ENCODE results near the gene HMGN4. TPM values are rescaled to one million over a fixed set of nuclear protein-coding genes. Genes with fewer than 3 reads are reported as not detected.

HMGN4 gene
- total and polyA plus RNA-seq, 9 of the 15 experiments (the other 6 are each of a cell fraction or from before 2014, with no cell fraction given) = 35.4 to 134 (median 94.1) TPM

DNA sequence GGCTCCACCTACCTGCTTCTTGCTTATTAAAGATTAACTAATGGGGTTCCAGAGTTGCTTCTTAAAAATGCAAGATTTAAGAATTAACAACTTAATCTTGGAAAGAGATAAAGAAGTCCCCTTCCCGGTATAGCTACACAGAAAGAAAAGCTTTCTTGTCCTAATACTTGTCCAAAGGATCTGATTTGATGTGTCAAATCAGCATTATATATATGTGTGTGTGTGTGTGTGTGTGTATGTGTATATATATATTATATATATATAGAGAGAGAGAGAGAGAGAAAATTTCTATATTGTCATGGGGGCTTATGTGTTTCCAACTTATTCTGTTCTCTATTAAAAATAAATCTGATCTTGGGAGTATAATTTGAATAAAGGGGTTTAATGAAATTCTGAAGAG, 4.6 kb upstream of the HMGN4 start (continued):
- TF ChIP-seq ZNF217 (CRISPR knock-in tag; IDR thresholded peaks at IDR 0.05) = no peak
- no peak for TF ChIP-seq ZNF445 (CRISPR knock-in tag; IDR thresholded peaks at IDR 0.05; ENCODE audit: low read depth)
- TF ChIP-seq, protein P1, sequence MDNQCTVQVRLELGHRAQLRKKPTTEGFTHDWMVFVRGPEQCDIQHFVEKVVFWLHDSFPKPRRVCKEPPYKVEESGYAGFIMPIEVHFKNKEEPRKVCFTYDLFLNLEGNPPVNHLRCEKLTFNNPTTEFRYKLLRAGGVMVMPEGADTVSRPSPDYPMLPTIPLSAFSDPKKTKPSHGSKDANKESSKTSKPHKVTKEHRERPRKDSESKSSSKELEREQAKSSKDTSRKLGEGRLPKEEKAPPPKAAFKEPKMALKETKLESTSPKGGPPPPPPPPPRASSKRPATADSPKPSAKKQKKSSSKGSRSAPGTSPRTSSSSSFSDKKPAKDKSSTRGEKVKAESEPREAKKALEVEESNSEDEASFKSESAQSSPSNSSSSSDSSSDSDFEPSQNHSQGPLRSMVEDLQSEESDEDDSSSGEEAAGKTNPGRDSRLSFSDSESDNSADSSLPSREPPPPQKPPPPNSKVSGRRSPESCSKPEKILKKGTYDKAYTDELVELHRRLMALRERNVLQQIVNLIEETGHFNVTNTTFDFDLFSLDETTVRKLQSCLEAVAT (IDR thresholded peaks at IDR 0.05) = no peak
- peak; percentile 73 for TF ChIP-seq C11orf30 (IDR thresholded peaks at IDR 0.05; ENCODE audit: low read depth)
- TF ChIP-seq ZNF316 (IDR thresholded peaks at IDR 0.05) = peak; percentile 65
- TF ChIP-seq MTF1 (CRISPR knock-in tag; IDR thresholded peaks at IDR 0.05; ENCODE audit: borderline replicate concordance) = no peak

GRCh38 chr6:26534681-26535465, 3.3 kb upstream of the HMGN4 start:
- 0 out of 2 replicates have a peak, but pooled peaks have one; percentile 25 for TF ChIP-seq MIER1 (IDR thresholded peaks at IDR 0.05; ENCODE audit: low read depth)
- TF ChIP-seq, protein P2, sequence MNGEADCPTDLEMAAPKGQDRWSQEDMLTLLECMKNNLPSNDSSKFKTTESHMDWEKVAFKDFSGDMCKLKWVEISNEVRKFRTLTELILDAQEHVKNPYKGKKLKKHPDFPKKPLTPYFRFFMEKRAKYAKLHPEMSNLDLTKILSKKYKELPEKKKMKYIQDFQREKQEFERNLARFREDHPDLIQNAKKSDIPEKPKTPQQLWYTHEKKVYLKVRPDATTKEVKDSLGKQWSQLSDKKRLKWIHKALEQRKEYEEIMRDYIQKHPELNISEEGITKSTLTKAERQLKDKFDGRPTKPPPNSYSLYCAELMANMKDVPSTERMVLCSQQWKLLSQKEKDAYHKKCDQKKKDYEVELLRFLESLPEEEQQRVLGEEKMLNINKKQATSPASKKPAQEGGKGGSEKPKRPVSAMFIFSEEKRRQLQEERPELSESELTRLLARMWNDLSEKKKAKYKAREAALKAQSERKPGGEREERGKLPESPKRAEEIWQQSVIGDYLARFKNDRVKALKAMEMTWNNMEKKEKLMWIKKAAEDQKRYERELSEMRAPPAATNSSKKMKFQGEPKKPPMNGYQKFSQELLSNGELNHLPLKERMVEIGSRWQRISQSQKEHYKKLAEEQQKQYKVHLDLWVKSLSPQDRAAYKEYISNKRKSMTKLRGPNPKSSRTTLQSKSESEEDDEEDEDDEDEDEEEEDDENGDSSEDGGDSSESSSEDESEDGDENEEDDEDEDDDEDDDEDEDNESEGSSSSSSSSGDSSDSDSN (IDR thresholded peaks at IDR 0.05; ENCODE audit: borderline replicate concordance in 1 of 2, low read depth in 2 of 2, low read length in 2 of 2) = 0 out of 4 replicates have a peak, but pooled peaks of 1 of the 2 experiments have one; percentile 22
- TF ChIP-seq HMBOX1 (IDR thresholded peaks at IDR 0.05) = peak; percentile 52; the same call in 1 of the 2 replicates
- no peak for TF ChIP-seq PRMT5 (CRISPR knock-in tag; IDR thresholded peaks at IDR 0.05)
- TF ChIP-seq KDM1A (IDR thresholded peaks at IDR 0.05) = 0 out of 4 replicates have a peak, but pooled peaks of 1 of the 2 experiments have one; percentile 31
- ChIA-PET CTCF (ENCODE audit: low intra/inter-chr PET ratio) (no interaction called here), POLR2A (interaction anchor here (0.7 to 4.2 kb wide), 3 partner anchors 17 to 318 kb away, joined by 4 to 26 read pairs (median 21); a partner anchor contains a TSS)
- H3K79me2 ChIP-seq (ENCODE audit: control insufficient read depth, insufficient read depth, low read length) = peaks cover 16% of the 10 kb centered on the region
- peaks cover 4% of the 10 kb centered on the region; the same call in 2 of the 3 replicates for H3K36me3 ChIP-seq (ENCODE audit: control insufficient read depth, insufficient read depth, low read length)
- H3K4me3 ChIP-seq = no peak overlapping the region
- H3K9me3 ChIP-seq (replicated peaks; ENCODE audit: control insufficient read depth, insufficient read depth, low read depth, low read length) = no peaks in the 10 kb centered on the region
- H4K20me1 ChIP-seq (replicated peaks; ENCODE audit: control insufficient read depth, insufficient read depth, low read length) = no peaks in the 10 kb centered on the region; the same call in 1 of the 2 replicates
- no peaks in the 10 kb centered on the region for H3K9me1 ChIP-seq (ENCODE audit: control insufficient read depth, insufficient read depth, low read length)
- WGBS (ENCODE audit: insufficient coverage, low coverage, missing lambda C conversion rate) = 51% methylated on average over 6 of the region's 6 CpGs
- no peak overlapping the region for H3K9ac ChIP-seq (ENCODE audit: insufficient read depth in 1 of 2, low read depth in 2 of 2, low read length in 2 of 2)
- H2AFZ ChIP-seq (ENCODE audit: low read depth, low read length) = peak overlapping the region; percentile 51
- intact Hi-C loops (cut with micrococcal nuclease) = loop anchor here (5.0 kb wide), 1 partner anchor 223 kb away; no protein-coding TSS in a partner anchor
- H3K4me2 ChIP-seq (ENCODE audit: insufficient read depth, low read length) = no peak overlapping the region
- H3K27me3 ChIP-seq (ENCODE audit: control insufficient read depth in 2 of 2, insufficient read depth in 2 of 2, low read length in 2 of 2) = no peaks in the 10 kb centered on the region
- peaks cover 14 to 23% of the 10 kb centered on the region in 2 experiments for H3K4me1 ChIP-seq (replicated peaks in 1 of 2; ENCODE audit: control insufficient read depth in 2 of 2, insufficient read depth in 2 of 2, low read length in 2 of 2)
- no TSS peak for BruUV-seq (replicated peaks)
- no peak for ATAC-seq
- no peak for FAIRE-seq
- no peak overlapping the region for H3K27ac ChIP-seq (ENCODE audit: extremely low read depth, low read depth, low read length)
- in situ Hi-C loops (cut with MboI) = no loop called here
- DNase-seq (ENCODE audit: extremely low read depth in 1 of 4, low spot score in 3 of 4) = no peak

Measured in K562 (cell line).